PC-9 (cell line): Measurements from ENCODE around the gene PSME3IP1. TPM values are rescaled to one million over a fixed set of nuclear protein-coding genes. Genes with fewer than 3 reads are reported as not detected.

Experiments used
- BruUV-seq: library from RNA; stranded (reverse); fragments of 400-500 nt; replicated peaks from 2 replicates; lab custom pipeline; 2021; lab: Mats Ljungman, UMichigan
- CTCF ChIA-PET: fragments of 300-600 bp; sonication (Branson Sonifier 250); formaldehyde crosslinking; loops from one replicate; lab custom pipeline; 2022; ENCODE audit warnings: antibody characterized with exemption; lab: Charles Lee
- POLR2A ChIA-PET: fragments of 300-600 bp; sonication (Branson Sonifier 250); formaldehyde crosslinking; loops from one replicate; lab custom pipeline; 2022; ENCODE audit warnings: antibody characterized with exemption; ENCODE audit not compliant: unreplicated experiment; lab: Charles Lee
- DNase-seq, 2 experiments: peaks; one replicate each; pipeline versions ENCODE4 v3.0.0 to v3.0.0-alpha.2; 2015 to 2022; ENCODE audit warnings: mixed read lengths in 1 of 2
- H2AFZ ChIP-seq: fragments of 200-600 bp; sonication (generic); 2 replicates; pipeline ENCODE4 v1.8.1; 2017; ENCODE audit warnings: antibody characterized with exemption
- H3F3A ChIP-seq: fragments of 200-600 bp; sonication (generic); 2 replicates; pipeline ENCODE4 v1.8.1; 2017; ENCODE audit warnings: antibody characterized with exemption, mild to moderate bottlenecking, low read depth; ENCODE audit not compliant: insufficient read depth
- H3K27ac ChIP-seq: fragments of 200-600 bp; sonication (generic); 2 replicates; pipeline ENCODE4 v1.6.1; 2016; ENCODE audit warnings: mixed run types
- H3K27me3 ChIP-seq: fragments of 200-600 bp; sonication (generic); 2 replicates; pipeline ENCODE4 v1.6.1; 2016; ENCODE audit warnings: low read depth, mixed run types; ENCODE audit not compliant: insufficient read depth
- H3K36me3 ChIP-seq: fragments of 200-600 bp; sonication (generic); 2 replicates; pipeline ENCODE4 v1.6.1; 2016; ENCODE audit warnings: low read depth, mixed run types
- H3K4me1 ChIP-seq: fragments of 200-600 bp; sonication (generic); replicated peaks from 2 replicates; pipeline ENCODE4 v1.6.1; 2016; ENCODE audit warnings: mixed run types; ENCODE audit not compliant: insufficient read depth
- H3K4me2 ChIP-seq: fragments of 200-600 bp; sonication (generic); 2 replicates; pipeline ENCODE4 v1.6.1; 2017; ENCODE audit warnings: mixed run types
- H3K4me3 ChIP-seq: fragments of 200-600 bp; sonication (generic); 2 replicates; pipeline ENCODE4 v1.6.1; 2016; ENCODE audit warnings: mixed run types
- H3K79me2 ChIP-seq: fragments of 200-600 bp; sonication (generic); 2 replicates; pipeline ENCODE4 v1.6.1; 2017; ENCODE audit warnings: low read depth, mixed run types
- H3K9me2 ChIP-seq: fragments of 200-600 bp; sonication (generic); 2 replicates; pipeline ENCODE4 v1.8.1; 2017; ENCODE audit warnings: mild to moderate bottlenecking; ENCODE audit not compliant: insufficient read depth
- H3K9me3 ChIP-seq: fragments of 200-600 bp; sonication (generic); 2 replicates; pipeline ENCODE4 v1.8.1; 2016; ENCODE audit warnings: low read depth; ENCODE audit not compliant: insufficient read depth
- H4K20me1 ChIP-seq: fragments of 200-600 bp; sonication (generic); 2 replicates; pipeline ENCODE4 v1.8.1; 2017; ENCODE audit not compliant: insufficient read depth
- EZH2 ChIP-seq: fragments of 200-600 bp; sonication (generic); IDR thresholded peaks from 2 replicates; pipeline ENCODE4 v1.8.0; 2017; ENCODE audit warnings: antibody characterized with exemption, low read depth
- intact Hi-C: fragments of 100-400 bp; cut with micrococcal nuclease; formaldehyde crosslinking; loops from one replicate; pipeline ENCODE4 v1.10.0; 2022; ENCODE audit not compliant: unreplicated experiment
- total RNA-seq: library from RNA; stranded (reverse); gene quantifications from 2 replicates; pipeline ENCODE4 v1.2.3, GENCODE V29; 2021
- TF ChIP-seq, protein P1 (sequence below): fragments of 200-600 bp; sonication (generic); conservative IDR thresholded peaks from 2 replicates; pipeline ENCODE4 v1.6.1; 2017; ENCODE audit warnings: mixed run types, antibody characterized with exemption, mild to moderate bottlenecking, moderate library complexity

The PSME3IP1 gene
- total RNA-seq, 1 experiment from 2014 or later, result 121 TPM

DNA sequence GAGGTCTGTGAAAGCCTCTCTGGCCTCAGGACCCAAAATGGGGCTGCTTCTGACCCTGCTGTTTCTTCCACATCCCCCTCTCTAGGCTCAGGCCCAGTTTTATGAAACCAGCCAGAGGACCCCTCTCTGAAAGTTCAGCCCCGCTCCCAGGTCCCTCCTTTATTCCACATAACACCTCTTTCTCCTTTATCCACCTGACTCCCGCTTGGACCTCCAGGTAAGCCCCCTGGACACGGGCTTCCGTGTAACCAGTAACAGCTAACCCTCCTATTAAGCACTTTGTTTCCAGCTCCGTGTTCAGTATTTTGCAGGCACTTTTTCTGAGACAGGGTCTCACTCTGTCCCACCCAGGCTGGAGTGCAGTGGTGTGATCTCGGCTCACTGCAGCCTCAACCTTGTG lies 37.4 kb downstream of the PSME3IP1 start:
- Histone ChIP-seq H3K4me3 (no peak overlapping the region), H2AFZ (no peak overlapping the region), H3K27me3 (no peaks in the 10 kb centered on the region), H3K9me2 (no peaks in the 10 kb centered on the region), H3K9me3 (no peaks in the 10 kb centered on the region), H4K20me1 (no peaks in the 10 kb centered on the region), H3K79me2 (no peaks in the 10 kb centered on the region), H3K4me2 (no peak overlapping the region), H3K27ac (no peak overlapping the region), H3K4me1 (no peaks in the 10 kb centered on the region), H3K36me3 (peaks cover 9% of the 10 kb centered on the region; the same call in 1 of the 2 replicates), H3F3A (peaks cover 6% of the 10 kb centered on the region; the same call in 1 of the 2 replicates)
- BruUV-seq, result no TSS peak
- intact Hi-C loops, result no loop called here
- ChIA-PET POLR2A (no interaction called here), CTCF (no interaction called here)
- TF ChIP-seq EZH2, result no peak
- TF ChIP-seq, protein P1, sequence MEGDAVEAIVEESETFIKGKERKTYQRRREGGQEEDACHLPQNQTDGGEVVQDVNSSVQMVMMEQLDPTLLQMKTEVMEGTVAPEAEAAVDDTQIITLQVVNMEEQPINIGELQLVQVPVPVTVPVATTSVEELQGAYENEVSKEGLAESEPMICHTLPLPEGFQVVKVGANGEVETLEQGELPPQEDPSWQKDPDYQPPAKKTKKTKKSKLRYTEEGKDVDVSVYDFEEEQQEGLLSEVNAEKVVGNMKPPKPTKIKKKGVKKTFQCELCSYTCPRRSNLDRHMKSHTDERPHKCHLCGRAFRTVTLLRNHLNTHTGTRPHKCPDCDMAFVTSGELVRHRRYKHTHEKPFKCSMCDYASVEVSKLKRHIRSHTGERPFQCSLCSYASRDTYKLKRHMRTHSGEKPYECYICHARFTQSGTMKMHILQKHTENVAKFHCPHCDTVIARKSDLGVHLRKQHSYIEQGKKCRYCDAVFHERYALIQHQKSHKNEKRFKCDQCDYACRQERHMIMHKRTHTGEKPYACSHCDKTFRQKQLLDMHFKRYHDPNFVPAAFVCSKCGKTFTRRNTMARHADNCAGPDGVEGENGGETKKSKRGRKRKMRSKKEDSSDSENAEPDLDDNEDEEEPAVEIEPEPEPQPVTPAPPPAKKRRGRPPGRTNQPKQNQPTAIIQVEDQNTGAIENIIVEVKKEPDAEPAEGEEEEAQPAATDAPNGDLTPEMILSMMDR, result no peak
- no peak for DNase-seq

DNA sequence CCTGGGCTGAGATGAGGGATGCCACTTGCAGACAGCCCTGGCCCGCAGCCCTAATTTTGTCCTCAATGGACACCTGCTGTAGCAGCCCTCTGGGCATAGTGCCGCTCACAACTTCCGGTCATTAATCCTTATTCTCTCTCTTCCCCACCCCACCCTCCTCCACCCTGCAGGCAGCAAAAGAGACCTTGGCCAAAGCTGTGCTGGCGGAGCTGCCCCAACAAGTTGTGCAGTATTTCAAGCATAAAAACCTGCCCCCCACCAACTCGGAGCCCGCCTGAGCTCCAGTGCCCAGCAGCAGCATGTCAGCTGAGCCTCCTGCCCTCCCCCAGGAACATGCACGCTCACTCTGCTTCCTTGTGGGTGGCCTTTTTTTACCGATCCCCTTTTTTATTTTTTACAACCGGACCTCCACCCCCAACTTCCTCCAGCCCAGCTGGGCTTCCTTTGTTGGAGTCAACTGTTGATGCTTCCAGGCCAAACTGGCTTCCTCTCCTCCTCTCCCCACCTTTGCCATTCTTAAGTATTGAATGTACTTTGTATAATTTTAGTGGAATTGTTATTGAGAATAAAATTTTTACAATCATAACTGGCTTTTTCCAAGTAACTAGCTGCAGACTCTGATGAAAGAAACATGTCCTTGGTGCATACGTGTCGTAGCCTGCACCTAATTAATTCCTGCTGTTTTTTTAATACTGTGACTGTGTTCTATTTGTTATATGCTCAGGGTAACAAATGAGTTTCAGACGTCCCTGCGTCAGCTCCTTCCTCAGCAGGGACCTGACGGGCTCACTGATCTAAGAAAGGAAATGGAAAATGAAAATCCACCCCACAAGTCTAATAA lies 38.2 kb downstream of the PSME3IP1 start:
- Histone ChIP-seq H3K9me2 (no peaks in the 10 kb centered on the region), H3K4me3 (no peak overlapping the region), H3F3A (peaks cover 3% of the 10 kb centered on the region; the same call in 1 of the 2 replicates), H3K27me3 (no peaks in the 10 kb centered on the region), H3K36me3 (peaks cover 8% of the 10 kb centered on the region; the same call in 1 of the 2 replicates), H3K4me1 (no peaks in the 10 kb centered on the region), H2AFZ (no peak overlapping the region), H3K9me3 (no peaks in the 10 kb centered on the region), H4K20me1 (no peaks in the 10 kb centered on the region), H3K4me2 (no peak overlapping the region), H3K79me2 (no peaks in the 10 kb centered on the region), H3K27ac (no peak overlapping the region)
- CTCF ChIA-PET, result no interaction called here
- no peak for DNase-seq
- POLR2A ChIA-PET, result no interaction called here
- TF ChIP-seq, protein P1, result no peak
- TF ChIP-seq EZH2, result no peak
- BruUV-seq, result no TSS peak
- intact Hi-C loops, result no loop called here

DNA sequence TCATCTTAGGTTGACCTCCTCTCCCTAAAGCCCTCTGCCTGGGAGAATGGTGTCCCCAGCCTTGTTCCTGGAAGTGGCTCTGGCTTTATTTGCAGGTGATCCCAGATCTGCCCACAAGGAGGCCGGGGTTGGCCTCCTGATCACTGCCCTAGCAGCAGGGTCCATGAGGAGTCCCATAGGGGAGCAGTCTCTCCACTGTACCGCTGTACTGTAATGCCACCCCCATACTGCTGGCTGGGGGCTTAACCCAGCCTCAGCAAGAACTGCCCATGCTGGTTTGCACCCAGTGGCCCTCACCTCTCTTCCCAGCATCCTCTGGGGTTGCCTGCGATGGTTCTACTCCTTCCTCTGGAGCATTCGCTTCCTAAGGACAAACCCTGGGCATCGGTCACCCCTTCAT lies 39.1 kb downstream of the PSME3IP1 start:
- ChIA-PET POLR2A (no interaction called here), CTCF (no interaction called here)
- Histone ChIP-seq H3K36me3 (no peaks in the 10 kb centered on the region), H3K9me3 (no peaks in the 10 kb centered on the region), H3K79me2 (no peaks in the 10 kb centered on the region), H3K4me1 (no peaks in the 10 kb centered on the region), H3K27me3 (no peaks in the 10 kb centered on the region), H4K20me1 (no peaks in the 10 kb centered on the region), H3K4me2 (no peak overlapping the region), H3K9me2 (no peaks in the 10 kb centered on the region), H3K4me3 (no peak overlapping the region), H3F3A (peaks cover 3% of the 10 kb centered on the region; the same call in 1 of the 2 replicates), H2AFZ (no peak overlapping the region), H3K27ac (no peak overlapping the region)
- no peak for DNase-seq
- no TSS peak for BruUV-seq
- intact Hi-C loops, result no loop called here
- TF ChIP-seq EZH2, result no peak
- TF ChIP-seq, protein P1, result peak; percentile 43
